ENCODE measurements around the gene HDAC10.

HDAC10 gene

DNA sequence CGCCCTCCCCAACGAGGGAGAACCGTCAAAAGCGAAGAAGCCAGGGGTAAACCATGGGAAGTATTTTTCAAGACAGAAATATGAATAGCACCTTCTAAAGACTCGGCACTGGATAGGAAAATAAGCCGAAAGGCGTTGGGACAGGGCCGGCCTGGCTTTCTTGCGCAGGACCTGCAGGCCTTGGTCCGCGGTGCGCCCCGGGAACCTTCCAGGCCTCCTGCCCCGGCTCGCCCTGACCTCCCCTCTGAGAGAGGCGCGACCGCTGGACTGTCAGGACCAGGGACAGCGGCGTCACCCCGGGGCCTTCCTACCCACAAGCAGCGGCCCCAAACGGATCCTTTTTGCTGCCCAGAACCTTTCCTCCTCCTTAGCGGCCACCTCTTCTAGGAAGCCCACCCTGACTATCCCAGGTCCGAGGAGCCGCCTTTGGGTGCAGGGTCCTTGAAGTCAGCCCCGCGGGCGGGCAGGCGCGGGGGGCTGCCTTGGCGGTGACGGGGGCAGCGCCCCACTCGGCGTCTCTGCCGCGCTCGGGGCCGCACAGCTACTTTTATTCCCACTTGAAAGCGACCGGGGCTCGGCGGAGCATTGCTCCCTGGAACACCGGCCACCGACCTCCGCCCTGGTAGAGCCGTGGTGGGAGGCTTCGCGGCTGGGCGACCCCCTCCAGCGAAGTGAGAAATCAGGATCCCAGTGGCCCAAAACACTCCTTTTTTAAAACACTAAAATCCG, 19.8 kb upstream of the HDAC10 start:
- no peak for DNase-seq (ENCODE audit: low spot score)

DNA sequence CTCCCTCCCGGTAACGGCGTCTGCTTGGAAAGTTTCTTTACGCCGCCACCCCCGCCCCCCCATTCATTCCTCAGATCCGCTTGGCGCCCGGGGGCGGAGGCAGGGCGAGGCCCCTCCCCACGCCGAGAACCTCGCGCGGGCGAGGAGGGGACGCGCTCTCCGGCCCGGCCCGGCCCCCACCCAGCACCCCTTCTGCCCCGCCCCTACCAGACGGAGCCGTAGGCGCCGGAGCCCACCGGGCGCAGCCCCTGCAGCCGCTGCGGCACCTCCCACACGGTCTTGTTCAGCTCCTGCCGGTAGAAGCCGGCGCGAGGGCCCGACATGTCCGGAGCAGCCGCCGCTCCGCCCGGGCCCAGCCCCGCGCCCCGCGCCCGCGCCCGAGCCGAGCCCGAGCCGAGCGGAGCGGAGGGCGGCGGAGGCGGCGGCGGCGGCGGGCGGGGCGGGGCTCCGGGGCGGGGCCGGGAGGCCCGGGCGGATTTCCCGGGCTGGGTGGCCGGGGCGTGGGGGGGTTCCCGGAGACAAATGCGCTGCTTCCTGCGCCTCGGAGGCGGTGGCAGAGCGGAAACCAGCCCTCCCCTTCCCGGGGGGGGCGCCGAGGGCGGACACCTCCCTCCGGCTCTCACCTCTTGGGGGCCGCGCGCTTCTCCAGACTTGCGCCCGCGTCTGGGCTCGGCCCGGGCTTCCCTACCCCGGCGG, 19.1 kb upstream of the HDAC10 start, which contains the start of gene MAPK11:
Gene MAPK11 (minus strand): TSS at position 411 of the 696 bp plus-strand sequence. CDS start 88 bp downstream, at position 323.
- DNase-seq (ENCODE audit: low spot score) = no peak

DNA sequence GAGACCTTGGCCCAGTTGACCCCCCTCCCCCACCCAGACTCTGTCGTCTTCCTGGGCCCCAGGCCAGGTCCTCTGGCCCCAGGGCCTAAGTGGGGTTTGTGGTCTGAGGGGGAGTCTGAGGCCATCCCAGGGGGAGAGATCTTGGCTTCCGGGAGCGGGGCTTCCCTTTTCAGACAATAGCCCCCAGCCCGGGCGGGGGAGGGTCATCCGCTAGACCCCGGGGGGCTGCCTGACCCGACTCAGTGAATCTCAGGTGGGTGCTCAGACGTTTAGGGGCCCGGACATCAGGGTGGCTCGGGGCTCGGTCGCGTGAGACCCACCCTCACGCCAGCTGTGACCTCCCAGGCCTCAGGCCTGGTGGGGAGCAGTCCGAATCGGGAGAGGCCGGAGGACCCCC, 18.5 kb upstream of the HDAC10 start:
- DNase-seq (ENCODE audit: low spot score) = no peak

DNA sequence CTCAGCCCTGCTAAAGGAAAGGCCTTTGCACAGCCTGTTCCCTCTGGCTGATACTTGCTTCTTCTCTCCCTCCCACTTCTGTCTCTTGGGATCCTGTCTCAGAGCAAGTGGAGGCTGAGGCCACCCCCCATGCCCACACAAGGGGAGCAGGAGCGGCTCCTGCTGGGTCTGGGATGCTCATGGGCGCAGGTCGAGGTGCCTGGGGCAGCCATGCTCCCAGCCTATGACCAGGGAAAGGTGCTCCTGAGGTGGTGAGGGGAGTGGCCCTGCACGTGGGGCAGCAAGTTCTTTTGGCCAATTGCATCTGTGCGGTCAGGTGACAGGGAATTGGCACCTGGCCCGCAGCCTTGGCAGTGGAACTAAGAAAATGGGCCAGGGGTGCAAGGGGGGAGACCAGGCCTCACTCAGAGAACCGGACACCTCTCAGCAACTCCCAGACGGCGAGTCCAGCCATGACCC, 17.6 kb upstream of the HDAC10 start:
- no peak for DNase-seq (ENCODE audit: low spot score)

DNA sequence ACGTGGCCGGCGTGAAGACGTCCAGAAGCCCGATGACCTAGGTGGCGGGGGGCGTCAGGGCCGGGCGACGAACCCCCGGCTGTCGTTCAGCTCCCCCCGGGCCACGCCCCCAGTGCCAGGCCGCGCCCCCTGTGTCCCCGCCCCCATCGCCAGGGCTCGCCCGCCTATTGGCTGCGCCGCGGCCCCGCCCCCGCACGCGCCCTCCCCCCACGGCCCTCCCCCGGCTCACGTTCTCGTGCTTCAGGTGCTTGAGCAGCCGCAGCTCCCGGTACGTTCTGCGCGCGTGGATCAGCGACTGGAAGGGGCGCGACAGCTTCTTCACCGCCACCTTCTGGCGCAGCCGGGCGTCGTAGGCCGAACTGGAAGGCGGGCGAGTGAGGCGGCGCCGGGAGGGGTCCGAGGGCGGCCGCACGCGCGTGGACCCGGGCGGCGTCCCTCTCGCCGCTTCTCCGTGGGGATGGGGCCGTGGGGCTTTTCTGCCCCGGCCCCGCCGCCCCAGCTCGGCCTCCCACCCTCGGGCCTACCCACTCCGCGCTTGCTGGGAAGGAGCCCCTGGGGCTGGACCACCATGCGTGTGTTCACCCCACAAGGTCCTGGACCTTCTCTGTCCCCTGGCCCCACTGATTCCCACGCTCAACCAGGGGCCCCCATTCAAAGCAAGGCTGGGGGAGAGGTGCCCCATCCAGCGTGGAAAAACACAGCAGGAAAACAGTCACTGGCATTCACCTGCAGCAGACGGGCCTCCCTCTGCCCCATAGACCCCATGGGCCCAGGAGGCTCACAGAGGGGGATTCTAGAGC, 16.7 kb upstream of the HDAC10 start:
- DNase-seq (ENCODE audit: low spot score) = no peak

DNA sequence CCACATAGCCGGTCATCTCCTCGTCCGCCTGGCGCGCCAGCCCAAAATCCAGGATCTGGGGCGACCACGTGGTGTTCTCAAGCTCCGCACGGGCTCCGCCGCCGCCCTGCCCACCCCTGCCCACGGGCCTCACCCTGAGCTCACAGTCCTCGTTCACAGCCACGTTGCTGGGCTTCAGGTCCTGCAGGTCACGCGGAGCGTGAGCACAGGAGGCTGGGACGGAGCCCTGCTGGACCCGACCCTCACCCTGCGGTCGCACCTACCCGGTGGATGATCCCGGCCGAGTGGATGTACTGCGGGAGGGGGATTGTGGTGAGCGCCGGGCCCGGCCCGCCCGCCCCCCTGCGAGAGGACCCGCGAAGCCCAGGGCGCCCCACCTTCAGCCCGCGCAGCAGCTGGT, 15.9 kb upstream of the HDAC10 start:
- DNase-seq (ENCODE audit: low spot score) = no peak

DNA sequence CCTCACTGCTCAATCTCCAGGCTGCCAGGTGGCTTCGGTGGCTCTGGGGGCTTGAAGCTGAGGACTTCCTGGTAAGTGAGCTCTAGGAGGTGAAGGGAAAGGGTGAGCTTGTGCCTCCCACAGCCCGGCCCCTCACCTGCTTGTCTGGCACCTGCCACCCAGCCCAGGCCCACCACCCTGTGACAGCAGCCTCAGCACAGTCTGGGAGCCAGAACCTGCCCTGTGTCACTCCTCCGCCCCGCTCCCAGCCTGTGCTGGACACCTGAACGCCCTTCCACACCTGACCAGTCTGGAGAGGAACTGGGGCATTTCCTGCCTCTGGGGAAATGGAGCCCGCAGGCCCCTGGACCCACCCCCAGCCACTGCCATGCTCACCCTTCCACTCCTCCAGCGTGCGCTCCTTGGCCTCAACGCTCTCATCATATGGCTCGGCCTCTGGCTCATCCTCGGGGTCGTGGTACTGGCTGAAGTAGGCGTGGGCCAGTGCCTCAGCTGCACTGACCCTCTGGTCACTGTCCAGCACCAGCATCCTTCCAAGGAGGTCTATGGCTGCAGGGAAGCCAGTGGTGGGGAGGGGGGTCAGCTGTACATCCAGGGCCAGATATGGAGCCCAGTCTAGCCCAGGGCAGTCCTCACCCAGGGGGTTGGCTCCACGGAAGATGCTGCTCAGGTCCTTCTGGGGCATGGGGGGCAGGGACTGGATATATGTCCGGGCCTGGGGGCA, 14.0 kb upstream of the HDAC10 start:
- no peak for DNase-seq (ENCODE audit: low spot score)

DNA sequence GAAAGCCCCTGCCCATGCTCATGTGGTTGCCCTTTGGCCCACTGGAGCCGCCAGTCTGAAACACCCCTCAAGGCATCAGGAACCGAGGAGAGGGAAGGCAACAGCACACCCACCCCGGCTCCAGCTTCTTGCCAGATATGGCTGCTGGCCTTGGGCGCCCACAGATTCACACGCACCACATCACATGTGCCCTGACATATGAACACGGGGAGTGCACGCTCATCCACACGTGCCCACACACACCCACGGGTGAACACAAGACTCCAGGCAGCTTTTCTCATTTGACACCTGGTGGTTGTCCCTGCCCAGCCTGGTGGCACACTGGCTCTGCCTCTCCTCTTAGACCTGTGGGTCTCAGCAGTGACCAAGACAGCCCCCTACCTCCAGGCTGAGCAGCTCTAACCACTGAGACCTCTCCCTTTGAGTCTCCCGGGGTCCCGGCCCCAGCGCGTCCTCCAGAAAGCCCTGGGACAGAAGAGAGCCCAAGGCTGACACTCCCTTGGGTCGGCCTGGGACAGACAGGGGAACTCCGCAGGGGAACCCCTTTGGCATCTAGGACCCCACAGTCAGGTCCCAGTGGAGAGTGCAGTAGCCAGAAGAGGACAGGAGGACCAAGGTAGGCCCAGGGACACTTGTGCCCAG, 13.2 kb upstream of the HDAC10 start:
- no peak for DNase-seq (ENCODE audit: low spot score)

DNA sequence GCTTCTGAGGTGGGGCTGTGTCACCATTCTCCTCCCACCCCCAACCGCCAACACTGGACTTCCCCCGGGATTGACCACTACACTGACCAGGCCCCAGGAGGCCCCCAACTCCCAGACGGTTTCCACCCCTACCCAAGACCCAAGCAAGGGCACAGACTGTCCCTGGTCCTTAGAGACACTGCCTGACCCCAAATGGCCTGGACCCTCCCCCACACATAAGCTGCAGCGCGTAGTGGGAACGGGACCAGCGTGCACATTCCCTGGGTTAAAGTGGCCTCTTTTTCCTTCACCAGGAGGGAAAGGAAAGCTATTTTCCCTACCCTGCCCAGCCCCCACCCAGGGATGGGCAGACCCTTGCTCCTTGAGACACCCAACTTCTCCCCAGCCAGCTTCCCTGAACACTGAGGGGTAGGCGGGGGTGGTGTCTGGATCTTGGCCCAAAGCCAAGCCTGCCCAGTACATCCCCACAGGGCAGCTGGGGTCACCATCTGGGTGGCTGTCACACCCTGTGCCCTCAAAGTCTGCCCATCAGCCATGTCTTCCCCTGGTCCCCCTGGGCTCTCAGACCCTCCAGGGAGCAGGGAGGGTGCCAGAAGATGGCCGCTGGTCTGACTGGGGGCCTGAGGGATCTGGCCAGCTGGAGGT, 12.0 kb upstream of the HDAC10 start:
- DNase-seq (ENCODE audit: low spot score) = no peak

DNA sequence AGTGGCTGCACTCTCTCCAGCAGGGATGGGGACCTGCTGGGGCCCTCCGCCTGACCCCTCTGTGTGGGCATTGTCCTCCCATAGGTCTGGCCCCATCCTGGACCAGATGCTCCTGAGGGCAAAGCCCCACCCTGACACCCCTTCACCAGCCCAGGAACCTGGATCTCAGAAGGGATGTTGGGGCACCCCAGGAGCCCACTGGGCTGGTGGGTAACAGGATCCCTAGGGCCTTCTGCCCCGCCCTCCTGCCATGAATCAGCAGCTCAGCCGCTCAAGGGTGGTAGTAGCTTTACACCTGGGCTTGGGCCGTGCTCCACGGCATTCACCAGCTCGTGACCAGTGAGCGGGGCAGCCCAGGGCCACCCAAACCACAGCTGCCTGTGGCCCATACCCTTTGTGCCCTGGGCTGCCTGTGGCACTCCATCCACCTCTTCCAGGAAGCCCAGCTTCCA, 11.4 kb upstream of the HDAC10 start:
- DNase-seq (ENCODE audit: low spot score) = no peak

DNA sequence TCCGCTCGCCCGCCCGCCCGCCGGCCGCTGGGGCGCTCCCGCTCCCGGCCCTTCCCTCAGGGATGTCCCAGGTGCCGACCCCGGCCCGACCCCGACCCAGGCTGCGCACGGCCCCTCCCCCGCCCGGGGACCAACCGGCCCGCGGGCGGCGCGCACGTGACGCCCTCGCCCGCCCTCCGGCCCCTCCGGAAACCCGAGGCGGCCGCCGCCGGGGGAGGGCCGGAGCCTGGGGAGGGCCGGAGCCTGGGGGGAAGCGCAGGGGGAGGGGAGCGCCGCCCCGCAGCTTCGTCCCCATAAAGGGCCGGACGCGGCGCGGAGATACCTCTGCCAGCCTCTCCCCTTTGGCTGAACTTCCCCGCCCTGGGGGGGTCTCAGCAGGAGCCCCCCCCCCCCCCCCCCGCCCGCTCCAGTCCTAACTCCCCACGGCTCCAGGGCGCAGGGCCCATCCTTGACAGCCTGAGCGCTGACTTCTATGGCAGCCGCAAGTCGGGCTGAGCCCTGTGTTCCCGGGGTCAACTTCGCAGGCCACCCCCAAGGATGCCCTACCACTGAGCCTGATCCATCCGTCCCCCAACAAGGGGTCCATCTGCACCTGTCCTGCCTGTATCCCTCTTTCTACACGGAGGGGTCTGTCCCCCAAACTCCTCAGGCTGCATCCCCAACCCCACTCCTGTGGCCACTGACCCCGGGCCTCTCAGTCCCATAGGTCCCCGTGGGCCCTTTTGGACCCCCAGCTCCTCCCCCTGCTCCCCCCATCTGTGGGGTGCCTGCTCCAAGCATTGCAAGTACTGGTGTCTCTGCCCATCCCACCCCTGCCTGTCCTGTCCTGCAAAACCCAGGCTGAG, 10.8 kb upstream of the HDAC10 start, which contains the start of gene MAPK12:
Gene MAPK12 (minus strand): TSS at position 69 of the 845 bp plus-strand sequence. CDS start 174 bp downstream, outside the sequence.
- no peak for DNase-seq (ENCODE audit: low spot score)

DNA sequence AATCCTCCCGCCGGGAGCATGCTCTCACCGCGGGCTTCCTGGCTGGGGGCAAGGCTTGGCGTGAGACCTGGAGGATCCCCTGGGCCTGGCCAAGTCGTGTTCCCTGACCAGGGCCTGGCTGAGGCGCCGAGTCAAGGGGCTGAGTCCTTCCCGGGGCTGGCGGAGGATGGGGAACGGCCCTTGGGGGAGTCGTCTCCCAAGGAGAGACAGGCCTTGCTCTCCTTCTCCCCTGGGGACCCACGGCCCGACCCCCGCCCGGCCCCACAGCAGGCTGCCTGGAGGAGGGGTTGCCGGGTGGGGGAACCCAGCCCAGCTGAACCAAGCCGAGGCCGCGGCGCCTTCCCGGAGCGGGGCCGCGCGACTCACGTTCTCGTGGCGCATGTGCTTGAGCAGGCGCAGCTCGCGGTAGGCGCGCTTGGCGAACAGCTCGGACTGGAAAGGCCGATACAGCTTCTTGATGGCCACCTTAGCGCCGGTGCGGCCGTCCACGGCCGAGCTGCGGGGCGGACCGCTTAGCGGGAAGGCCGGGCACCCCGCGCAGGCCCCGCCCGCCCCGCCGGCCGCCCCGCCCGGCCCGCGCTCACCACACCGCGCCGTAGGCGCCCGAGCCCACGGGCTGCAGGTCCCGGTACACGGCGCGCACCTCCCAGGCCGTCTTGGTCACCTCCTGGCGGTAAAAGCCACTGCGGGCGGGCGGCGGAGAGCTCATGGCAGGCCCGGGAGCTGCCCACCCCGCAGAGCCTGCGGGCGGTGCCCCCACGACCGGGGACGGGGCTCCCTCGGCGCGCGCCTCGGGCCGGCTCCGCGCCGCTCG, 9.9 kb upstream of the HDAC10 start:
- no peak for DNase-seq (ENCODE audit: low spot score)

DNA sequence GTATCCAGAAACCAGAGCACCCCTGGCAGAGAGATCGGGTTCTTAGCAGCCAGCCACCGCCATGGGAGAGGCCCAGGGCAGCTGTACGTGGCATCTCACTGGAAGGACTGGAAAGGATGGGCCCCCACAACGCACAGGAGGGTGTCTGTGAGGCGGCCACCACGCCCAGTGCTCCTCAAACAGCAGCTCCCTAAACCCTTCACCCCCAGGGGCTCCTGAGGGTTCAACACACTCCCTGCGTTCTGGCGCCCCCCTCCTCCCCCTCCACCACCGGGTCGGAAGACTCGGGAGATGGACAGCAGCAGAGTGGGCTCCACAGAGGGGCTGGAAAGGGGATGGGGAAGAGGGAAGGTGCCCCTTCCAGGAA, 9.4 kb upstream of the HDAC10 start:
- no peak for DNase-seq (ENCODE audit: low spot score)

DNA sequence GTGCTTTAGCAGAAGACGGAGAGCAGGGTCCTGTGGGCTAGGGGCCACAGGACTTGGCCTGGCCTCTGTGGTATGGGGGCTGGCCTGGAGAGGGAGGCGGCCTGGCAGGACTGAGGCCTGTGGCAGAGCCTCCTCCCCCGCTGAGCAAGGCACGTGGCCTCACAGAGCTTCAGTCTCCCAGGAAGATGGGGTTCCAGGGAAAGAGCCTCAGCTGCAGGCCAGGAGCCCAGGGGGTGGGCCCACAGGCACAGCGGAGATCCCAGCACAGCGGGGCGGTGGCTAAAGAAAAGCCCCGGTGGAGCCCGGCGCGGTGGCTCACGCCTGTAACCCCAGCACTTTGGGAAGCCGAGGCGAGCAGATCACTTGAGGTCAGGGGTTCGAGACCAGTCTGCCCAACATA, 8.2 kb upstream of the HDAC10 start:
- DNase-seq (ENCODE audit: low spot score) = no peak

DNA sequence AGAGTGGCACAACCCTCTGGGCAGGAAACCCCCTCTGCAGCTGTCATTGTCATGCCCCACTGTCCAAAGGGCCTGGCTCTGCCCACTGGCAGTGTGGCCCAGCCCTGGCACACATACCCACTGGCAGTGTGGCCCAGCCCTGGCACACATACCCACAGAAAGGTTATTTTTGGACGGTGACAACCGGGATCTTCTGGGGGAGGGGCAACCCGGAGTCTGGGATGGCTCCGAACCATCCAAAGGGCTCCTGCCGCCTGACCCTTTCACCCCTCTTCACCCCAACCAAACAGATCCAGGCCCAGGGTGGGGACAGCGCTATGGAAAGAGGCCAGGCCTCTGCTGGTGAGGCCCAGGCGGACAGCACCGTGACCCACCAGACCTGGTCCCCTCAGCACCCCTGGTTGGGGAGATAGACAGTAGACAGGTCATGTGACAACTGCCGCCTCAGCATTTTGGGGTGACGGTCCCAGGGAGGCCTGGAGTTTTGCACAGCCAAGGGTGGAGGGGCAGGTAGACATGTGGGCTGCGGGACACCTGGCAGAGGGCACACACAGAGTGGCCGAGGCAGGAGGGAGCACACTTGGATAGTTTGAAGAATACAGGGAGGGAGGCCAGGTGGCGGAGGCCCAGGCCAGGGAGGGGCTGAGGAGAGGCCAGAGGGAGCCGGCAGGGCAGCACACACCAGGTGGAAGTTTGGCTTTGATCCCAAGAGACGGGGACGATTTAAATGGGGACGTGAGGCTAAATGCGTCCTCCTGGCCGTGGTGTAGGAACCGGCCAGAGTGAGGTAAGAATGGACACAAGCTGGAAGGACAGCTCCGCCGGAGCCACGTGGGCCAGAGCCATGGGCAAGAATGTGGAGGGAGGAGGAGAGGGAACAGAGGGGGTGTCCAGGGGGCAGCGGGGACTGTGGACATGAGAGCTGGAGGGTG, 7.6 kb upstream of the HDAC10 start:
- DNase-seq (ENCODE audit: low spot score) = no peak

DNA sequence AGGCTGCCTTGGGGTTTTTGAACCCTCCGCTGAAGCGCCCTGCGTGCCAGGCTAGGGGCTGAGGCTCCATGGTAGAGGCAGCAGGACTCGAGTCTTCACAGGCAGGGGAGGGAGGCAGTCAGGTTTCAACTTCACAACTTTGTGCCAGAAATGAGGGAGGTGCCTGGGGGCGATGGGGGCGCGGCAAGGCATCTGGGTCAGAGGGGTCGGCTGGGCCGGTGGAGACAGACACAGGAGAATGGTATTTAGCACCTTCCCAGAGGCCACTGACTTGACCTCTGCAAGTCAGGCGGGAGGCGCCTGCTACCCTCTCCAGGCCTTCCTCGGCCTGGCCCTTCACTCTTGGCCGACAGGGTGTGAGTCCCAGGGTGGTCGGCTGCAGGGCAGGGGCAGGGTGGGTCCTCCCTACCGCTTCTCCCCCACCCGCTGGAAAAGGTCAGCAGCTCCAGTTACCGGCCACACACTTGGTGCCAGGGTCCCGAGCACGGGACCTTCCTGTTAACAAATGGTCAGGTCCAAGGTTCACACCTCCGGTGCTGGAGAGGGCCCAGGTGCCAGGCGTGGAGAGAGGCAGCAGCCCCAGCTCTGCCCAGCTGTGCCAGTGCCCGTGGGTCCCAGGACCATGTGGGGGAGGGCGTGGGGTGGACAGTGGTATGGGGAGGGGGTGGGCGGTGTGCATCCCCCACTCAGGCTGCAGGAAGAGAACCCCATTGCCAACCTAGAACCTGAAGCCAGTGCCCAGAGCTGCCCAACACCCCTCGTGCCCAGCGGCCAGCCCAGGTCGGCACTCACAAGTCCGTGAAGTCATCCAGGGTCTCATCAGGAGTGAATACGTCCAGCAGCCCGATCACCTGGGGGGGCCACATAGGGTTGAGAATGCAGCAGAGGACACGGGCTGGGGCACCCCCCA, 6.6 kb upstream of the HDAC10 start:
- DNase-seq (ENCODE audit: low spot score) = no peak

DNA sequence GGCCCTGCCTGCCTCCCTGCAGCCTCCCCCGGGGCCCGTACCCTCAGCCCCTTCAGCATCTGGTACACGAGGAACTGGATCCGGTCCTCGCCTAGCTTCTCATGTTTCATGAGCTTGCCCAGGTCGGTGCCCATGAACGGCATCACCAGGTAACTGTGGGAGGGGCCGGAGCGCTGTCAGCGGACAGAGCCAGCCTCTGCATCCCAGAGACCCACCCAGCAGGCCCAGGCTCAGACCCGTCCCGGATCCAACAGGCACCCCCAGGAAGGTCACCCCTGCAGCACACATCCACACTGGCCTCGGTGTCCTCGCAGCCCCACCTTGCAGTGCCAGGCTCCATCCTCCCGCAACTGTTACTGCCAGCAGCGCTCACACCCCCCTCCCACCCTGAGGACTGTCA, 6.0 kb upstream of the HDAC10 start:
- DNase-seq (ENCODE audit: low spot score) = no peak
